Measurements from ENCODE around the gene CEP126. TPM values are rescaled to one million over a fixed set of nuclear protein-coding genes. Genes with fewer than 3 reads are reported as not detected.
"Not testable (repeated sequence)": the region's sequence is repeated elsewhere in the genome, so short reads cannot be mapped to it uniquely, and the experiment has no call there.

The CEP126 gene
- total and polyA plus RNA-seq, 5 donors from 2014 or later, result 0.13 to 0.64 (median 0.42) TPM

GRCh38 chr11:101964200-101964599, 49.4 kb downstream of the CEP126 start:
- H3K9me3 Mint-ChIP-seq; H3K36me3 ChIP-seq (ENCODE audit: control insufficient read depth, insufficient read depth, low read length); H3K4me3 Mint-ChIP-seq; H3K27me3 ChIP-seq (ENCODE audit: control insufficient read depth, insufficient read depth, low read length); H3K4me1 Mint-ChIP-seq; H3K9me3 ChIP-seq (ENCODE audit: control insufficient read depth in 2 of 2, low read length in 2 of 2); H3K27me3 Mint-ChIP-seq; H3K27ac ChIP-seq (ENCODE audit: insufficient read depth, low read length, poor library complexity, severe bottlenecking); H3K4me1 ChIP-seq (ENCODE audit: control insufficient read depth, insufficient read depth, low read length, poor library complexity, severe bottlenecking); ATAC-seq (ENCODE audit: low read depth in 2 of 2); H3K27ac Mint-ChIP-seq; H3K36me3 Mint-ChIP-seq; H3K4me3 ChIP-seq (ENCODE audit: low read depth, low read length); DNase-seq: not testable (repeated sequence)

GRCh38 chr11:101974255-101974654, 59.4 kb downstream of the CEP126 start:
- Histone ChIP-seq H3K4me1 (ENCODE audit: control insufficient read depth, insufficient read depth, low read length, poor library complexity, severe bottlenecking) (no peaks in the 10 kb centered on the region), H3K9me3 (ENCODE audit: control insufficient read depth in 2 of 2, low read length in 2 of 2) (no peaks in the 10 kb centered on the region), H3K27me3 (ENCODE audit: control insufficient read depth, insufficient read depth, low read length) (no peaks in the 10 kb centered on the region), H3K4me3 (ENCODE audit: low read depth, low read length) (no peak overlapping the region), H3K27ac (ENCODE audit: insufficient read depth, low read length, poor library complexity, severe bottlenecking) (no peak overlapping the region), H3K36me3 (ENCODE audit: control insufficient read depth, insufficient read depth, low read length) (no peaks in the 10 kb centered on the region)
- Mint-ChIP-seq H3K9me3 (peaks cover 0 to 6% (median 2%) of the 10 kb centered on the region in 7 donors), H3K27ac (no peak overlapping the region), H3K4me1 (no peaks in the 10 kb centered on the region), H3K36me3 (no peaks in the 10 kb centered on the region), H3K27me3 (no peaks in the 10 kb centered on the region), H3K4me3 (no peak overlapping the region)
- no peak for DNase-seq
- no peak for ATAC-seq (ENCODE audit: low read depth in 2 of 2)

- Mint-ChIP-seq H3K27ac (no peak overlapping the region), H3K36me3 (no peaks in the 10 kb centered on the region), H3K9me3 (peaks cover 0 to 6% (median 2%) of the 10 kb centered on the region in 7 donors), H3K27me3 (no peaks in the 10 kb centered on the region), H3K4me1 (no peaks in the 10 kb centered on the region), H3K4me3 (no peak overlapping the region)
- DNase-seq, result no peak
- Histone ChIP-seq H3K4me1 (ENCODE audit: control insufficient read depth, insufficient read depth, low read length, poor library complexity, severe bottlenecking) (no peaks in the 10 kb centered on the region), H3K4me3 (ENCODE audit: low read depth, low read length) (no peak overlapping the region), H3K36me3 (ENCODE audit: control insufficient read depth, insufficient read depth, low read length) (no peaks in the 10 kb centered on the region), H3K9me3 (ENCODE audit: control insufficient read depth in 2 of 2, low read length in 2 of 2) (no peaks in the 10 kb centered on the region), H3K27me3 (ENCODE audit: control insufficient read depth, insufficient read depth, low read length) (no peaks in the 10 kb centered on the region), H3K27ac (ENCODE audit: insufficient read depth, low read length, poor library complexity, severe bottlenecking) (no peak overlapping the region)
- ATAC-seq (ENCODE audit: low read depth in 2 of 2), result no peak
Measured at GRCh38 chr11:101974771-101975170, 60.0 kb downstream of the CEP126 start.

- no peaks in the 10 kb centered on the region for H3K36me3 Mint-ChIP-seq
- Histone ChIP-seq H3K27me3 (ENCODE audit: control insufficient read depth, insufficient read depth, low read length) (no peaks in the 10 kb centered on the region), H3K9me3 (ENCODE audit: control insufficient read depth in 2 of 2, low read length in 2 of 2) (no peaks in the 10 kb centered on the region), H3K4me3 (ENCODE audit: low read depth, low read length) (no peak overlapping the region), H3K36me3 (ENCODE audit: control insufficient read depth, insufficient read depth, low read length) (no peaks in the 10 kb centered on the region), H3K27ac (ENCODE audit: insufficient read depth, low read length, poor library complexity, severe bottlenecking) (no peak overlapping the region), H3K4me1 (ENCODE audit: control insufficient read depth, insufficient read depth, low read length, poor library complexity, severe bottlenecking) (no peaks in the 10 kb centered on the region)
- H3K27ac Mint-ChIP-seq, result no peak overlapping the region
- H3K27me3 Mint-ChIP-seq, result no peaks in the 10 kb centered on the region
- peaks cover 0 to 6% (median 2%) of the 10 kb centered on the region in 7 donors for H3K9me3 Mint-ChIP-seq
- H3K4me1 Mint-ChIP-seq, result no peaks in the 10 kb centered on the region
- ATAC-seq (ENCODE audit: low read depth in 2 of 2) (no peak), DNase-seq (no peak)
- no peak overlapping the region for H3K4me3 Mint-ChIP-seq
Measured at GRCh38 chr11:101975734-101976133, 60.9 kb downstream of the CEP126 start.

GRCh38 chr11:101987370-101987769, 72.6 kb downstream of the CEP126 start:
- no peaks in the 10 kb centered on the region for H3K4me1 ChIP-seq (ENCODE audit: control insufficient read depth, insufficient read depth, low read length, poor library complexity, severe bottlenecking)
- no peak overlapping the region for H3K27ac ChIP-seq (ENCODE audit: insufficient read depth, low read length, poor library complexity, severe bottlenecking)
- H3K36me3 Mint-ChIP-seq, result peaks cover 10% of the 10 kb centered on the region
- H3K4me3 ChIP-seq (ENCODE audit: low read depth, low read length), result no peak overlapping the region
- no peaks in the 10 kb centered on the region for H3K4me1 Mint-ChIP-seq
- no peaks in the 10 kb centered on the region for H3K27me3 ChIP-seq (ENCODE audit: control insufficient read depth, insufficient read depth, low read length)
- no peak for DNase-seq
- no peak overlapping the region for H3K4me3 Mint-ChIP-seq
- H3K9me3 Mint-ChIP-seq, result no peaks in the 10 kb centered on the region
- H3K36me3 ChIP-seq (ENCODE audit: control insufficient read depth, insufficient read depth, low read length), result no peaks in the 10 kb centered on the region
- ATAC-seq (ENCODE audit: low read depth in 2 of 2), result no peak
- no peaks in the 10 kb centered on the region for H3K27me3 Mint-ChIP-seq
- no peak overlapping the region for H3K27ac Mint-ChIP-seq
- H3K9me3 ChIP-seq (ENCODE audit: control insufficient read depth in 2 of 2, low read length in 2 of 2), result no peaks in the 10 kb centered on the region

- no peak overlapping the region for H3K27ac Mint-ChIP-seq
- Histone ChIP-seq H3K27ac (ENCODE audit: insufficient read depth, low read length, poor library complexity, severe bottlenecking) (no peak overlapping the region), H3K4me1 (ENCODE audit: control insufficient read depth, insufficient read depth, low read length, poor library complexity, severe bottlenecking) (no peaks in the 10 kb centered on the region), H3K36me3 (ENCODE audit: control insufficient read depth, insufficient read depth, low read length) (no peaks in the 10 kb centered on the region), H3K9me3 (ENCODE audit: control insufficient read depth in 2 of 2, low read length in 2 of 2) (no peaks in the 10 kb centered on the region), H3K27me3 (ENCODE audit: control insufficient read depth, insufficient read depth, low read length) (no peaks in the 10 kb centered on the region), H3K4me3 (ENCODE audit: low read depth, low read length) (no peak overlapping the region)
- H3K27me3 Mint-ChIP-seq, result no peaks in the 10 kb centered on the region
- peaks cover 14% of the 10 kb centered on the region for H3K36me3 Mint-ChIP-seq
- H3K4me3 Mint-ChIP-seq, result no peak overlapping the region
- ATAC-seq (ENCODE audit: low read depth in 2 of 2), result no peak
- H3K9me3 Mint-ChIP-seq, result peaks cover 0 to 2% (median 0%) of the 10 kb centered on the region in 7 donors
- no peak for DNase-seq
- no peaks in the 10 kb centered on the region for H3K4me1 Mint-ChIP-seq
Measured at GRCh38 chr11:101993172-101993571, 78.4 kb downstream of the CEP126 start.

GRCh38 chr11:101994052-101994469, 79.3 kb downstream of the CEP126 start:
- not testable (repeated sequence) for H3K9me3 ChIP-seq (ENCODE audit: control insufficient read depth in 2 of 2, low read length in 2 of 2); H3K4me3 Mint-ChIP-seq; H3K27ac Mint-ChIP-seq; H3K36me3 ChIP-seq (ENCODE audit: control insufficient read depth, insufficient read depth, low read length); H3K4me3 ChIP-seq (ENCODE audit: low read depth, low read length); H3K4me1 ChIP-seq (ENCODE audit: control insufficient read depth, insufficient read depth, low read length, poor library complexity, severe bottlenecking); H3K27me3 Mint-ChIP-seq; H3K9me3 Mint-ChIP-seq; H3K27ac ChIP-seq (ENCODE audit: insufficient read depth, low read length, poor library complexity, severe bottlenecking); H3K4me1 Mint-ChIP-seq; DNase-seq; H3K27me3 ChIP-seq (ENCODE audit: control insufficient read depth, insufficient read depth, low read length); ATAC-seq (ENCODE audit: low read depth in 2 of 2)
- H3K36me3 Mint-ChIP-seq, result peaks cover 14% of the 10 kb centered on the region

GRCh38 chr11:101996111-101996510, 81.3 kb downstream of the CEP126 start:
- peaks cover 0 to 2% (median 0%) of the 10 kb centered on the region in 7 donors for H3K9me3 Mint-ChIP-seq
- H3K27ac ChIP-seq (ENCODE audit: insufficient read depth, low read length, poor library complexity, severe bottlenecking), result no peak overlapping the region
- no peaks in the 10 kb centered on the region for H3K36me3 ChIP-seq (ENCODE audit: control insufficient read depth, insufficient read depth, low read length)
- no peaks in the 10 kb centered on the region for H3K4me1 Mint-ChIP-seq
- no peaks in the 10 kb centered on the region for H3K27me3 Mint-ChIP-seq
- no peaks in the 10 kb centered on the region for H3K4me1 ChIP-seq (ENCODE audit: control insufficient read depth, insufficient read depth, low read length, poor library complexity, severe bottlenecking)
- no peak overlapping the region for H3K4me3 Mint-ChIP-seq
- no peaks in the 10 kb centered on the region for H3K9me3 ChIP-seq (ENCODE audit: control insufficient read depth in 2 of 2, low read length in 2 of 2)
- no peaks in the 10 kb centered on the region for H3K27me3 ChIP-seq (ENCODE audit: control insufficient read depth, insufficient read depth, low read length)
- no peak overlapping the region for H3K27ac Mint-ChIP-seq
- H3K36me3 Mint-ChIP-seq, result peaks cover 10% of the 10 kb centered on the region
- ATAC-seq (ENCODE audit: low read depth in 2 of 2) (no peak), DNase-seq (no peak)
- H3K4me3 ChIP-seq (ENCODE audit: low read depth, low read length), result no peak overlapping the region
